HG03565 (cell line): Measurements from ENCODE around the gene TARBP1.
A peak's percentile ranks its signal among the peaks of the same experiment; 100 is the strongest.

ENCODE experiments used
- ATAC-seq: cut with Tn5 transposase; IDR thresholded peaks from one replicate; pipeline ENCODE4 v1.9.1; 2021; ENCODE audit warnings: mild to moderate bottlenecking, moderate library complexity; ENCODE audit not compliant: unreplicated experiment

The TARBP1 gene

DNA sequence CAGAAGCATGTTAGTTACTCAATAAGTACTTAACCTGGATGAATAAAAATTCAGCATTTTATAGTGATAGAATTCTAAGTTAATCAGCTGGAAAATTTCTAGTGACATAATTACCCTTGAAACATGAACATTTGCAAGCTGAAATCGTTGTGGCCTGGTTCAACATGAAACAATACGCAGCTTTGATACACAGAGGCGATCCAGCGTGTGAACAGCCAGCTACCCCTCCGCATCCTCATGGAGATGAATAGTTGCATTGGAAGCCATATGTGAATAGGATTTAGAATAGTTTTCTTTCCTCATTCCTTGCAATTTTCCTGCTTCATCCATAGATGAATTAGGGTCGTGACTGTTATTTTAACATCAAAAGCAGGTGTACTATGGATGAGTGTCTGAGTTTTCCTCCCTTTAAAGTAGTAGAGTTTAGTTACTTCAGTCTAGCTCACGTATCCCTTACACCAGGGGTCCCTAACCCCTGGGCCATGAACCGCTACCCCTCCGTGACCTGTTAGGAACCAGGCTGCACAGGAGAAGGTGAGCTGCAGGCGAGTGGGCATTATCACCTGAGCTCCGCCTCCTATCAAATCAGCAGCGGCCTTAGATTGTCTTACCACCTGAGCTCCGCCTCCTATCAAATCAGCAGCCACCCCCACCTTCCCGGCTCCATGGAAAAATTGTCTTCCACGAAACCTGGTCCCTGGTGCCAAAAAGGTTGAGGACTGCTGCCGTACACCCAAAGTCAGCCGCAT, 6.2 kb upstream of the TARBP1 start:
- ATAC-seq = no peak

DNA sequence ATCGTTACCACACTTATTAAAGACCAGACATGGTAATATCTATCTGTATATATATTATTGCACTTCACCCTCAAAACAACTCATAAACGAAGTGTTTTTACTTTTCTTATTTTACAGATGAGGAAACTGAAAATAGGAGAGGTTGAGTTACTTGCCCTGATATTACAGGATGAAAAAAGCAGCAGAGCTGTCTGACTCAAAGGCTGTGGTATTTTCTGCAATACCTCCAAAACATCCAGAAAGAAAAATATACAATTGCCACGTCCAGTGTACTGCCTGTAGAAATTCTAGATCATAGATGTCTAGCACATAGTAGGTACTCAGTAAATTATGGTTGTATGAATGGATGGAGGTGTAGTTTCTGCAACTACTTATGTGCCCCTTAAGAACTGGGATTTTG, 5.2 kb upstream of the TARBP1 start:
- no peak for ATAC-seq

DNA sequence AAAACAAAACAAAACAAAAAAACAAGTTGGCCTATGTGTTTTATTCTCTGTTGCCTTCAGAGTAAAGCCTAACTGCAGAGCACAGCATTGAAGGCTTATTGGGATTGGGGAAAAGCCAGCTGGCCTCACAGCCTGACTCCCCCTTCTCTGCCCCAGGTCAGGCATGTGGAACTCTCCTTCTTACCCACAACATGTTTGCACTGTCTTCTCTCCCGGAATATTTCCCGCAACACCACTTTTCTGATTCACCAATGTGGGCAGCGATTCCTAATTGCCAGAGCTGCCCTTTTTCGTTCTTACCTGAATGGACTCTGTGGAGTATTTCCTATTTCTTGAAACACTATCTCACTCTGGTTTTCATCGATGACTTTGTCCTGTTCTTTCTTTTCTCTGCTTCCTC, 2.8 kb upstream of the TARBP1 start:
- ATAC-seq = no peak

DNA sequence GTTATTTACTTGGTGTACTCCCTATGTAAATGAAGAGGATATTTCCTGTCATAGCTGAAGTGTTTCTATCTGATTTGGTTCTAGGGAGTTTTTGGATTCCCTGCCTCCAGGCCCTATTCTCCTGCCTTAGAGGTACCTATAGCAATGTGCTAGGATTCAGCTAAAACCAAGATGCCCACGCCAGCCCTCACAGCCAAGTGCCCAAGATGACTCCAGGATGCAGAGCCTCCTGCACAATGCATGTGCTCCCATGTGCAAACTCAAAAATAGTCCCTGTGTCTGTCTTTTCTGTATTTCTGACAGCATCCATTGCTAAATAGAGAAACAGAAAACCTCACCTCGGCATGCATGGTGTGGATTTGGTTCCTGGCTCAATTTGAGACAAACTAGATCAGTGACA, 887 bp upstream of the TARBP1 start:
- ATAC-seq = no peak

DNA sequence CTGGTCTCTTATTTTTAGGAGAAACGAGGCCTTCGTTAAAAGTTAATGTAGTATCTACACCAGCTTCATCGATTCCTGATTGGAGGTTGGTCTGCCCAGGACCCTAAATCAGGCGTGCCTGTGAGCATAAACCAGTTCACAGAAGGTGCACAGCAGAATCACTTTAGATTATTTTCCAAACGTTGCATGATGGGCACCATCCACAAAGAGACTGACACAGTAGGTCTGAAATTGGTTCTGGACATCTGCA, 256 bp upstream of the TARBP1 start:
- ATAC-seq = no peak

DNA sequence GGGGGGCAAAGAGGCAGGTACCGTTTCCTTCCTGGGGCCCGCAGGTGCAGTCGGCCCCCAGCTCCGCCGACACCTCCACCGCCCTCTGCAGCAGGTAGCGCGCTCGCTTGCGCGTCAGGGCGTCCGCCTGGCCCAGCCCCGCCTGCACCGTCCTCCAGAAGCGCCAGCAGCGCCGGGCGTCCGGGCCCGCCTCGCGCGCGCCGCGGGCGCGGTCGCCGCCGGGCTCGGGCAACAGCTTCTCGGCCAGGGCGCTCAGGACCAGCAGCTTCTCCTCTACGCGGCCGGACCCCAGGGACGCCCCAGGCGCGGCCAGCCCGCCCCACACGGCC, 863 bp downstream of the TARBP1 start:
- peak; percentile 28 for ATAC-seq

DNA sequence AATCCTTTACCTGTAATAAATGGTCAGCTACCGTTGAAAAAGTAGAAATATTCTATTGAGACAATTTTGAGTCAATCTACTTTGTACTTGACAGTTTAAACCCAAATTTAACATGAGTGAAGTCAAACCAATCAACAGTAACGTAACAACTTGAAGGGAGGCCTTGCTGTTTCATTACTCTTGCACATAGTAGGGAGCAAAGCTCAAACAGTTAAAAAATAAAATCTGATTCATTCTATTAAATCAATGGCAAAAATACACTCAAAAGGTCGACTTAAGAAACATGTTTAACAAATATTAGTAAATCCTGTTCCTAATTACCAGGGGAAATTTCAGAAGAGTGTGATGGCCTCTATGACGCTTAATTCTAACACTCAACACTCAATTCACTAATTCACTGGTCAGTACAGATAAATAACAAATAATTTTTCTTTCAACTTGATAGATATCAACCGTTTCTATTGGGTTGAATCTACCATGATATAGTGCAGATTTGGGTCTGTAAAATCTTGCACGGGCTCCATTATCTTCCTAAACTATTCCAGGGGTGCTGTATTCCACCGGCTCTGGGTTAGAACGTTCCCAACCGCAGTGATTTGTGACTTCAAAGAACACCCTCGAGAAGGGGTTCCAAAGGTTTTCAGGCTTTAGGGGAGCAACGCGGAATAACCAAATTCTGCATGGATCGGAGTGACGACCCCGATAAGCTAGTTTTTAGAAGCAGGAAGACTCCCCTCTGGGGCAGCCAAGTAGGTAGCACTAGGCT, 1.4 kb downstream of the TARBP1 start:
- no peak for ATAC-seq

DNA sequence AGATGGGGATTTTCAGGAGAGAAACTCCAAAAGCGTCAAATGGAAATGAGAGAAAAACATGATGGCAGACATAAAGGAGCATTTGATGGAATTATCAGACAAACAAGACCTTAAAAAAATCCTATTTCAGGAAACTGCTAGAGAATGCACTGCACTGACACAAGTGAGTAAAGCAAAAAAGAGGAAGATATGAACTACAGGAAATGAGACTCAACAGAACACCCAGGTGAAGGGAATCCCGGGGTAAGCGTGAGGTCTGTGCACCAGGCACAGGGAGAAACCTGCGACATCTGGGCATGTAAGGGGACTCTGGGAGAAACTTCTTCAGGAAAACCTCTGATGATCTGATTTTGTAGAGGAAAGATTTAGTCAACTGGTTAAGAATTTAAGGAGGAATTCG, 2.8 kb downstream of the TARBP1 start:
- no peak for ATAC-seq

DNA sequence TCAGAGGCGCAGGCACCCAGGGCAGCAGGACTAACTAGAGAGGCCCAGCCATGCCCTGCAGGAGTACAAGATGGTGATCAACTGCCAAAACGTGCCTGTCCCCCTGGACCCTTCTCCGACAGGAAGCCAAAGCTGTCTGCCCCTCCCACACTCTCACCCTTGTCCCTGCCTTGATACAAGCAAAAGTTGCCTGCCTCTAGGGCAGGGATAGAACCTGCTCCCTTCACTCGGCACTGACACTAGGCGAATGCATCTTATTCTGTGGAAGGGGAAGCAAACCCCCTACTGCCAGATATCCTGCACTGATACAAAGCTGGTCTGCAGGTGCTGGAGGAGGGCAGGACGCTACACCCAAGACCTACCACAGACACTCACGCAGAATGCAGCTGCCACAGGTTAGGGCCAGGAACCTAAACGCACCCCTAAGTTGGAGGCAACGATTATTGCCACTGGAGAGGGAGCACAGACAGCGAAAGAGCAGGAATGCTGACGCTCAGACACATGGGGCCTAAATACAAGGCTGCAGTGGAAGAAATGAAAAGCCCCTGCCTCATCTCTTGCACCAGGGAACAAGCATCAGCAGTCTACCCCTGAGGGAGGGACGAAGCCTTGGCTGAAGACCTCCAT, 3.7 kb downstream of the TARBP1 start:
- no peak for ATAC-seq

DNA sequence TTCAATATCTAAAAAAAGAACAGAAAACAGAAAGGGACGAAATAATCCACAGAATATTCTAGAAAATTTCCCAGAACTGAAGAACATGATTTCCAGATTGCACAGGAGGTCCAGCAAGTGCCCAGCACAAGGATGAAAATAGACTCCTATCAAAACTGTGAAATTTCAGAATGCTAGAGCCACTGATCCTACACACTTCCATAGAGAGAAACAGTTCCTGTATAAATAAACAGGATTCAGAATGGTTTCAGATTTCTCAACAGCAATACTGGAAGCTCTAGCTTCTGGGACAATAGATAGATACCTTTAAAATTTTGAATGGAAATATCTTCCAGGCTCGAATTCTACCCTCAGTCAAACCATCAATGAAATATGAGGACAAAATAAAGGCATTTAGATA, 4.6 kb downstream of the TARBP1 start:
- ATAC-seq = no peak

DNA sequence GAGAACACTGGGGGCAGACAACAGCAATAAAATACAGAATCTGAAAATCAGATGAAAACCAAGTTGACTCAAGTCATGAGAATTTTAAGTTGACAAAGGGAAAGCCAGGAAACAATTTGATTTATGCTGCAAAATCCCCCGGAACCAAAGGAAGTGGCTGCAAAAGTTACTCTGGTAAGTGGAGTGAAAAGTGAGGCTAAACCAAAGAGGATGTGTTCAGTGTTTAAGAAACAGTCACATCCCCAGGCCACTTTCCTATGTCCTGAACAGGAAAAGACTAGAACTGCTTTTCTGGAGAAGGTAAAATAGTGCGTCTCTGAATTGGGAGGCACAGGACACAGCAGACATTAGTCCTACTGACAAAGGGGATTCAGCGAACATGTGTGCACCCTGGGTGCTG, 5.9 kb downstream of the TARBP1 start:
- no peak for ATAC-seq

DNA sequence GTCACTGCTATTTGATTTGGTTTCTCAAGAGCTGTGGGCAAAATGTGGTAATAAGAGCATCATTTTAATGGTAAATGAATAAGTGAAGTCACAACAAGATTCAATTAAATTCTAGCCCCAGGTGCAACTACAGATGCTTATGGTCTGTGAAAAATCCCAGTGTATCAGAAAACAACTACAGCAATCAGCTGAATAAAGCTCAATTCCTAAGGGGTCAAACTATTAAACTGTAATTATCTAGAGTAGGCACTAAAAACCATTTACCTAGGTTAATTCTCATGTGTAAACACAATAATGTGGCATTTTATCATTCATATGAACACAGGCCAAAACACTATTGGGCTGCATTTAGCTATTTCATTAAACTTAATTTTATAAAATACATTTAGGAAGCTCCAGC, 9.6 kb downstream of the TARBP1 start:
- no peak for ATAC-seq

DNA sequence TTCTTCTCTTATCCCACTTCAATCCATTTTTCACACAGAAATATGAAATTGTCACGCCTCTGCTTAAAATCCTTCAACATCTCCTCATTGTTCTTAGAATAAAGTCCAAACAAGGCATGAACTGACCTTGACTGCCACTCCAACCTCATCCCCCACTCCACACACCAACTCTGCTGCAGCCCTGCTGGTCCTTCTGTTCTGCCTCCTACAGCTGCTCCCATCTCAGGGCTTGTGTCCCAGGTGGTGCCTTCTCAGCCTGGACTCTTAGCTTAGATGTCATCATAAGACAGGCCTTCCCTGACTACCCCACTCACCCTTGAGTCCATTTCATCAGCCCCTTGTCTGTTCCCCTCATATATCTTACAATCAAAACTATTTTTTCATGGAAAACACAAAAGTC, 10.4 kb downstream of the TARBP1 start:
- ATAC-seq = no peak

DNA sequence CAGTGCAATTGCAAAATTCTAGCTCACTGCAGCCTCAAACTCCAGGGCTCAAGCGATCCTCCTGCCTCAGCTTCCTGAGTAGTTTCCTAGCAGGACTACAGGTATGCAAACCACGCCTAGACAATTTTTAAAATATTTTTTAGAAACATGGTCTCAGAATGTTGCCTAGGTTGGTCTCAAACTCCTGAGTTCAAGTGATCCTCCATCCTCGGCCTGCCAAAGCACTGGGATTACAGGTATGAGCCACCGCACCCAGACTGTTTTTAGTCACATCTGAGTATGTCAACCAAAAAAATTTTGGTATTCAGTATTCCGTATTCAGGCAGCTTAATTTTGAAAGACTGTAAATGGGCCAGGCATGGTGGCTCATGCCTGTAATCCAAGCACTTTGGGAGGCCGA, 11.2 kb downstream of the TARBP1 start:
- ATAC-seq = no peak

DNA sequence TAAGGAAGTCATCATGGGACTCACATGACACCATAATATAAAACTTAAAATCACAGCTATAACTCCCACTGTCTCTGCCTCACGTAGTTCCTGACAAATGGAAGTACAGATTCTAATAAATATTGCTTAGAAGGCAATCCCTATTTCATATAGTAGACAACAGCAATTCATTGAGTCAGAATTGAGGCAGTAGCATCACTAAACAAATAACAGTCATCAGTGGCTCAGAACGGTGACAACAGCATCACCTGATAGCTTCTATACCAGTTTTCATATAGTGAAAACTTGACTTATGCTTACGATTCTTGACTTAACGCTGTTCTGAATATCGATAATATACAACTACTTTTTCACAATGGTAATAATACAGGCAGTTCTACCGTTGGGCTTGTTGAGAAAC, 12.0 kb downstream of the TARBP1 start:
- no peak for ATAC-seq

DNA sequence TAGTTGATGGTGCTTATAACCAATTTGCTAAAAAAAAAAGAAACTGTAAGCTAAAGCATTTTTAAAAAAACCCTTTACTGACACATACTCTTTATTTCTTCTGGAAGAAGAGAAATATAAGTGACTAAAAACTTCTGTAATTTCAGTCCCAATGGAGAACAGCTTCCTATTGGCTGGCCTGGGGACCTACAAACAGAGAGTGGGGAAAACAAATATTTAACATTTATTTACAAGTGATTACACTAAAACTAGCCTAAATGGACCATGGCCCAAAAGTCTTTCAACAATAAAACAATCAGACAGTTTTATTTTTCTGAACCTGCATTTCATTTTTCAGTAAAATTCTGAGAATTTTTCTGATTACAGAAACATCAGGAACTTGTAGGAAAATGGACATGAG, 15.2 kb downstream of the TARBP1 start:
- no peak for ATAC-seq

DNA sequence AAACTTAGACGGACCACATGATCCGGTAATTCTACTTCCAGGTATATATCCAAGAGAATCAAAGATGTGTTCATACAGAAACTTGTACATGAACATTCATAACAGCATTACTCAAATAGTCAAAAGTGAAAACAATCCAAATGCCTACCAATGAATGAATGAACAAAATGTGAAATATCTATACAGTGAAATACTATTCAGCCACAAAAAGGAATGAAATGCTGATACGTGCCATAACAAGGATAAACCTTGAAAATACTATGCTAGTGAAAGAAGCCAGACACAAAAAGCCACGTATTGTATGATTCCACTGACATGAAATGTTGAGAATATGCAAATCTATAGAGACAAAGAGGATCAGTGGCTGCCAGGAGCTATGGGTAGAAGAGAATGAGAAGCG, 18.3 kb downstream of the TARBP1 start:
- ATAC-seq = no peak

DNA sequence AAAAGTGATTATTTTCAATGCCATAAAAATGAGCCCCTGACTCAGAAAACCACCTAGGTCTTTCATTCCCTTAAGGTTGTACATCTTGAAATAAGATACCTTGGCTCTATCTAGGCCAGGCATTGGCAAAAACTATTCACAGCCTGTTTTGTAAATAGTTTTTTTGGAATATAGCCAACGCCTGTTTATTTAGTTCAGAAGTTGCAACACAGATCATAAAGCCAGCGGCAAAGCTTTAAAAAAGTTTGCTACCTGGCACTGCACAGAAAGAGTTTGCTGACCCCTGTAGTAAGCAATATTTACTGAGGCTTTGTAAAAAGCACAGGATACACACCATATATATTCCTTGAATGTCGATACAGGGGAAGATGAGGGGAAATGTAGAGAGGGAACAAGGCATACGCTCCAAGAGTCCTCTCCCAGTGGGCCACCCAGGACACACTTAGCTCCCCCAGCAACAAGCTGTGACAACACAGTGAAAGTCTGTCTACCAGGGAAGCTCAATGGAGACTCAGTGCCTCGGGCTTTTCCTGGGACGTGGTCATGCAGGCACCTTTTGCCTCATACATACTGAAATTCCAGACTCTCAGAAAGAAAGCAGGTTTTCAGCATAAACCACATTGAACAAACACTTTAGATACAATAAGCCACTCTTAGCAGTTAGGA, 20.5 kb downstream of the TARBP1 start:
- ATAC-seq = no peak

DNA sequence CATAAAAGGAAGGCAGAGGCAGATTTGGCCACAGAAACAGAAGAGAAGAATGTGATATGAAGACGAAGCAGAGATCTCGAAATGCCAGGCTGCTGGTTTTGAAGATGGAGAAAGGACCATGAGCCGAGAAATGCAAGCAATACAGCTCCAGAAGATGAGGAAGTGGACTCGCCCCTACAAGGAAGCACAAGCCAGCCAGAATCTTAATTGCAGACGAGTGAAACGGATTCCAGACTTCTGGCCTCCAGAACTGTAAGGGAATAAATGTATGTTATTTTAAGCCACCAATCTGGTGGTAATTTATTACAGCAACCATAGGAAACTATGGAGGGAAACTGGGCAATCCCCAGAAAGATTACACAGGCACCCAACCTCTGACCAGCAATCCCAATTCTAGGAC, 24.1 kb downstream of the TARBP1 start:
- no peak for ATAC-seq

DNA sequence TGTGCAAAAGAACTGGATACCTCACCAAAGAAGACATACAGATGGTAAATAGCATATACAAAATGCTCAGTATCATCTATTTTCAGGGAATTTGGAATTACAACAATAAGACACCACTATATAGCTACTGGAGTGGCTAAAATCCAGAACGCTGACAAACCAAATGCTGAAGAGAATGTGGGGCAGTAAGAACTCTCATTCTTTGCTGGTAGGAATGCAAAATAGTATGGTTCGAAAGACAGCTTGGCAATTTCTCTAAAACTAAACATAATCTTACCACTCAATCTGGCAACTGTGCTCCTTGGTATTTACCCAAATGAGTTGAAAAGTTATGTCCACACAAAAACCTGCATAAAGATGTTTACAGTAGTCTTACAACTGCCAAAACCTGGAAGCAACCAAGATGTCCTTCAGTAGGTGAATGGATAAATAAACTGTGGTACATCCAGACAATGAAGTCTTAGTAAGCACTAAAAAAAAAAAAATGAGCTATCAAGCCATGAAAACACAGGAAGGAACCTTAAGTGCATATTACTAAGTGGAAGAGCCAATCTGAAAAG, 26.5 kb downstream of the TARBP1 start:
- no peak for ATAC-seq

DNA sequence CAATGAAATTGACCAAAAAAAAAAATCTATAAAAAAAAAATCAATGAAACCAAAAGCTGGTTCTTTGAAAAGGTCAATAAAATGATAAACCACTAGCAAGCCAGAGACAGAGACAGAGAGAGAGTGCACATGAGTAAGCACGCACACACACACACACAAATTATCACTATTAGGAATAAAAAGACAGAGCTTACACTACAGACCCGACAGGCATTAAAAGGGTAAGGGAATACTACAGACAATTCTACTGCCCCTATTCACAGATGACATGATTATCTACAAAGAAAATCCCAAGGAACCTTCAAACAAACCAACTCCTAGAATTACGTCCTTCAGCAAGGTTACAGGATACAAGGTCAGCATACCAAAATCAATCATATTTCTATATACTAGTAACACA, 38.6 kb downstream of the TARBP1 start:
- ATAC-seq = no peak

DNA sequence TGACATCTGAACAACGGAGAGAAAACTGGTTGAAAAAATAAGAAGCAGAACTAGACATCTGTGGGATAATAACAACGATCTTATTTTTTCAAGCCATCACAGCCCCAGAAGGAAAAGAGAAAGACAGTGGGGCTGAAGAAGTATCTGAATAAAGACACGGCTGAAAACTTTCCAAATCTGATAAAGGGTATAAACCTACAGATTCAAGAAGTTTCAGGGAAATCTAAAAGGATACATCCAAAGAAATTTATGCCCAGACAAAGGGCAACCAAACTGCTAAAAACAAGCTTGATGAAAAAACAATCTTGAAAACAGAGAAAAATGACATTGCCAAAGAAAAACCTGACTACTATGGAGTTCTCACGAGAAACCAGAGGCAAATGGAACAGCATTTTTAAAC, 40.4 kb downstream of the TARBP1 start:
- ATAC-seq = no peak
